Measurements from ENCODE around the gene RABGEF1. TPM values are rescaled to one million over a fixed set of nuclear protein-coding genes. Genes with fewer than 3 reads are reported as not detected.
"Not testable (repeated sequence)": the region's sequence is repeated elsewhere in the genome, so short reads cannot be mapped to it uniquely, and the experiment has no call there.

The RABGEF1 gene
- total RNA-seq, 2 donors from 2014 or later, result 25.3 to 27.1 TPM

DNA sequence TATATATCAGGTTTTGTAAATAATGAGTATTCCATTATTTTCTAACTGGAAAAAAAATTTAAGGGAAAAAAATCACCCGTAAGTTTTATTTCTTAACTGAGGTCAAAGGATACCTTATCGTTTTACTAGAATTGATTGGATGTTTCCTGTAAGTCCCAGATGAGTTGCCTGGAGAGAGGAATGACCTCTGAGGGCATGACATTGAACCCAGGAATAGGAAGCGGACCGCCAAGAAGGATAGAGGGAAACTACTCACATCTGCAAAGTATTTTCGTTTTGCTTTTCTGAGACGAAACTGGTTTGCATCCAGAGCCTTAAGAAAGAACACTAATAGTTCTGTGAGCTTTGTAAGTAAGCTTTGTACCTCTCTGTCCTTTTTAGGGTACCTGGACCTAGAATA is 17.4 kb downstream of the RABGEF1 start:
- DNase-seq, result no peak
- intact Hi-C loops (cut with DNase I, micrococcal nuclease), result no loop called here
- ATAC-seq, result no peak

DNA sequence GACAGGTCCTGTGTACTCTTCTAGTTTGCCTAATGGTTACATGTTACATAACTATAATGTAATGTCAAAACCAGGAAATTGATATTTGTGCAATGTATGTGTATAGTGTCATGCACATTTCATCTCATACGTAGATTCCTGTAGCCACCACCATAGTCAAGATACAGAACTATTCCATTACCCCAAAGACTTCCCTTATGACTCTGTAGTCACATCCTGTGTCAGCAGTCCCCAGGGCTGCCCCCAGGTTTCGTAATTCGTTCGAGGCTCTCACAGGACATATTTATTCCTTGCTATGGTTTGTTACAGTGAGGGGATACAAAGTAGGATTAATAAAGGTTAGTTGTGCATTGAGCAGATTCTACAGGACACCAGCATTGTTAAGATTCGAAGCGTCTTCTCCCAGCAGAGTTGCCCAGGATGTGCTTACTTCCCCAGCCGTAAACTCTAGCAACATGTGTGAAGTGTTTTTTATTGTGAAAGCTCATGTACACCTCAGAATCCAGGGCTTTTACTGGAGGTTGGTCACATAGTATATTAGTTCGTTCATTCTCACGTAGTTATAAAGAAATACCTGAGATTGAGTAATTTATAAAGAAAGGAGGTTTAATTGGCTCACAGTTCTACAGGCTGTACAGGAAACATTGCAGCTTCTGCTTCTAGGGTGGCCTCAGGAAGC is 18.6 kb downstream of the RABGEF1 start:
- DNase-seq (no peak), ATAC-seq (no peak)
- intact Hi-C loops (cut with DNase I, micrococcal nuclease), result no loop called here

GRCh38 chr7:66763183-66763582 is 22.6 kb downstream of the RABGEF1 start:
- ATAC-seq; intact Hi-C loops (cut with DNase I, micrococcal nuclease); DNase-seq: not testable (repeated sequence)

DNA sequence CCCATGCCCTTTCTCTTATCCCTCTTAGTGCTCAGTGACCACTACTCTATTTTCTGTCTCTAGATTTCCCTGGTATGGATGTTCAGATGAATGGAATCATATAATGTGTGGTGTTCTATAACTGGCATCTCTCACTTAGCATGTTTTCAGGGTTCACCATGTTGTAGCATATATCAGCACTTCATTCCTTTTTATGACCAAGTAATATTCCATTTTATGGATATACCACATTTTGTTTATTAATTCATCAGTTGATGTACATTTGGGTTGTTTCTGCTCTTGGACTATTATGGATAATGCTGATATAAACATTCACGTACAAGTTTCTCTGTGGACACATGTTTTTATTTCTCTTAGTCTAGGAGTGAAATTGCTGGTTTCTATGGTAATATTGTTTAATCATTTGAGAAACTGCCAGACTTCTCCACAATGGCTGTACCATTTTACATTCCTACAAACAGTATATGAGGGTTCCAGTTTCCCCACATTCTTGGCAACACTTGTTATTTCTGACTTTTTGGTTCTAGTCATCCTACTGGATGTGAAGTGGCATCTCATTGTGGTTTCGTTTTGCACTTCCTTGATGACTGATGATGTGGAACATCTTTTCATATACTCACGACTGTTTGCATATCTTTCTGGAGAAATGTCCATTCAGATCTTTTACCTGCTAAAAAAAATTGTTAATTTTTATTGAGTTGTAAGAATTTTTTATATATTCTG is 23.3 kb downstream of the RABGEF1 start:
- intact Hi-C loops (cut with DNase I, micrococcal nuclease); DNase-seq; ATAC-seq: not testable (repeated sequence)

GRCh38 chr7:66764905-66765304 is 24.4 kb downstream of the RABGEF1 start:
- intact Hi-C loops (cut with DNase I, micrococcal nuclease); ATAC-seq; DNase-seq: not testable (repeated sequence)

GRCh38 chr7:66765322-66766025 is 24.9 kb downstream of the RABGEF1 start:
- DNase-seq; intact Hi-C loops (cut with DNase I, micrococcal nuclease): not testable (repeated sequence)
- peak; percentile 51 for ATAC-seq

- intact Hi-C loops (cut with DNase I, micrococcal nuclease), result no loop called here
- no peak for DNase-seq
Observed at GRCh38 chr7:66766041-66766440, 25.5 kb downstream of the RABGEF1 start.

DNA sequence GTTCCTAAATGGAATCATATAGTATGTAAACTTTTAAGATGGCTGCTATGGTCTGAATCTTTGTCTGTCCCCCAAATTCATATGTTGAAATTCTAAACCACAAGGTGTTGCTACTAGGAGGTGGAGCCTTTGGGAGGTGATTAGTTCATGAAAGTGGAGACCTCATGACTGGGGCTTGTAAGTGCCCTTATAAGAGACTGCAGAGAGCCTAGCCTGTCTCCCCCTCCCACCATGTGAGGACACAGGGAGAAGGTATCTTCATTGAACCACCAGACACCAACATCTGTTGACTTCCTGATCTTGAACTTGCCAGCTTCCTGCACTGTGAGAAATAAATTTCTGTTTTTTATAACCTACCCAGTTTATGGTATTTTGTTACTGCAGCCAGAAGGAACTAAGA is 27.0 kb downstream of the RABGEF1 start:
- DNase-seq; ATAC-seq; intact Hi-C loops (cut with DNase I, micrococcal nuclease): not testable (repeated sequence)

More at GRCh38 chr7:66766041-66766440, 25.5 kb downstream of the RABGEF1 start:
- ATAC-seq, result no peak

- peak; percentile 35 for ATAC-seq
- intact Hi-C loops (cut with DNase I, micrococcal nuclease), result no loop called here
Observed at GRCh38 chr7:66768865-66769832, 28.6 kb downstream of the RABGEF1 start.

GRCh38 chr7:66769833-66770512 is 29.4 kb downstream of the RABGEF1 start:
- ATAC-seq, result no peak
- DNase-seq, result no peak
- intact Hi-C loops (cut with DNase I, micrococcal nuclease), result no loop called here

More at GRCh38 chr7:66768865-66769832, 28.6 kb downstream of the RABGEF1 start:
- no peak for DNase-seq

DNA sequence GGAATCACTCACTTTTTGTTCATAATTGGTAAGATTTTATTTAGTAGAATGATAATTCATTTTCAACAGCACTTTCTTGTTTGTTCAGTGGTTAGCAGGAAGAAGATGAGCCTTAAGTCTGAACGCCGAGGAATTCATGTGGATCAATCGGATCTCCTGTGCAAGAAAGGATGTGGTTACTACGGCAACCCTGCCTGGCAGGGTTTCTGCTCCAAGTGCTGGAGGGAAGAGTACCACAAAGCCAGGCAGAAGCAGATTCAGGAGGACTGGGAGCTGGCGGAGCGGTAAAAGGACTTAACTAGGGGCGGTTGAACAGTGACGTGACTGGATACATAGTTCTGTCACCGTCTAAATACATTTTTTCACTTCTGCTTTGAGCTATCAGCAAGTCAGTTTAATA is 31.3 kb downstream of the RABGEF1 start:
- intact Hi-C loops (cut with DNase I, micrococcal nuclease), result no loop called here
- ATAC-seq (no peak), DNase-seq (no peak)

DNA sequence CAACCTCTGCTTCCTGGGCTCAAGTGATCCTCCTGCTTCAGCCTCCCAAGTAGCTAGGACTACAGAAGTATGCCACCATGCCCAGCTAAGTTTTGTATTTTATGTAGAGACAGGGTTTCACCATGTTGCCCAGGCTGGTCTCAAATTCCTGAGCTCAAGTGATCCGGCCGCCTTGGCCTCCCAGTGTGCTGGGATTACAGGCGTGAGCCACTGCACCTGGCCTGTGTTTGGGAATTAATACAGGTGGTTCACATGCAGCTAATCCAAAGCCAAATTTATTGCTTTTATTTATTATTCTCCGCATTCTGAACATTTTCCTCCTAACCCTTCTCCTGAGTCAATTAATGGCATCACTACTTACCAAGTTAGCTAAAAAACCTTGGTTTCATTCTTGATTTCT is 33.2 kb downstream of the RABGEF1 start:
- intact Hi-C loops (cut with DNase I, micrococcal nuclease); DNase-seq; ATAC-seq: not testable (repeated sequence)

DNA sequence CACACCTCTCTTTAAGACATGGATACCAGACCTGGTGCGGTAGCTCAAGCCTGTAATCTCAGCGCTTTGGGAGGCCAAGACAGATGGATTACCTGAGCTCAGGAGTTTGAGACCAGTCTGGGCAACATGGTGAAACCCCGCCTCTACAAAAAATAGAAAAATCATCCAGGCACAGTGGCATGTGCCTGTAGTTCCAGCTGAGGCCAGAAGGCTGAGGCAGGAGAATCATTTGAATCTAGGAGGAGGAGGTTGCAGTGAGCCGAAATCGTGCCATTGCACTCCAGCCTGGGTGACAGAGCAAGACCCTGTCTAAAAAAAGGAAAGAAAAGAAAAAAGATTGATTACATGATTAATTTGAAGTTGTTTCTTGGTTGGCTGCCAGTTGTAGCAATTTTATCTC is 35.9 kb downstream of the RABGEF1 start:
- ATAC-seq; DNase-seq; intact Hi-C loops (cut with DNase I, micrococcal nuclease): not testable (repeated sequence)

DNA sequence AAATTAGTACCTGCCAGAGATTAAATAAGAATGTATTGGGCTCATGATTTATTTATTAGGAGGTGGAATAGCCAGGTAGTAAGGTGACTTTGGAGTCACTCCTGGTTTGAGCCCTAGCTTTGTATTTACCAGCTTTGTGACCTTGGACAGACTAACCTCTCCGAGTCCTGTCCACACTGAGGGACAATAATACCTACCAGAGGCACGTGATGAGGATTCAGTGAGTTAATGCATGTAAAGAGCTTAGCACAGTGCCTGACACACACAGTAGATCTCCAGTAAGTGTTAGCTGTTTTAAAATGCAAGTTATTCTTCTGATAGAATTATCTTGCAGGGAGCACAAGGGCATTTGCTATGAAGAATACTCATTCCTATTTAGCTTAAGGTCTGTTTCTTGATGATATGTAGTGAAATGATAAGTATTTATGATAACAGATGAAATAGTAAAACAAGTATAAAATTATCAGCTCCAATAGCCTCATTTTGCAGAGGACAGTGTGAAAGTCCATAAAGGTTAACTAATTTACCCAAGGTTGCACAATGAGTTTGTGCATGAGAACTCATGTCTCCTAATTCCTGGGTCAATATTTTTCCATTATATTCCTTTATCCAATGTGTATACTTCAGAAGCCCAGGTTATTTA is 36.4 kb downstream of the RABGEF1 start:
- intact Hi-C loops (cut with DNase I, micrococcal nuclease), result no loop called here
- DNase-seq (no peak), ATAC-seq (no peak)

DNA sequence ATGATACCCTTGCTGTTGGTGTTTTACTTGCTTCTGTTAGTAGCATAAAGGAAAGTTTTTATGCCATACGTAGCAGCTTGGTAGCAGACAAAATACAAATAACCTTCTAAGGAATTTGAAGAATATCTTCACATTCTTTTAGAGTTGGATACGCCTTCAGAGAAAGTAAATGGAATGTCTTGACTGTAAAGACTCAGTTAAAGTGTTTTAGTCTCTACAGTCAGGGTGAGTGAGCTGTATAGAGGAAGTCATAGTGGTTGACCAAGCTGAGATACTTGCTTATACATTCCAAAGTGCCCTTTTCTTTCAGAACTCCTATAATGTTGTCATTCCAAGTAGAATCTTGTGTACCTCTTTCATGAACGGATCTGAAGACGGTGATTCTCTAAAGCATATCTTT is 37.7 kb downstream of the RABGEF1 start:
- DNase-seq, result no peak
- ATAC-seq, result no peak

DNA sequence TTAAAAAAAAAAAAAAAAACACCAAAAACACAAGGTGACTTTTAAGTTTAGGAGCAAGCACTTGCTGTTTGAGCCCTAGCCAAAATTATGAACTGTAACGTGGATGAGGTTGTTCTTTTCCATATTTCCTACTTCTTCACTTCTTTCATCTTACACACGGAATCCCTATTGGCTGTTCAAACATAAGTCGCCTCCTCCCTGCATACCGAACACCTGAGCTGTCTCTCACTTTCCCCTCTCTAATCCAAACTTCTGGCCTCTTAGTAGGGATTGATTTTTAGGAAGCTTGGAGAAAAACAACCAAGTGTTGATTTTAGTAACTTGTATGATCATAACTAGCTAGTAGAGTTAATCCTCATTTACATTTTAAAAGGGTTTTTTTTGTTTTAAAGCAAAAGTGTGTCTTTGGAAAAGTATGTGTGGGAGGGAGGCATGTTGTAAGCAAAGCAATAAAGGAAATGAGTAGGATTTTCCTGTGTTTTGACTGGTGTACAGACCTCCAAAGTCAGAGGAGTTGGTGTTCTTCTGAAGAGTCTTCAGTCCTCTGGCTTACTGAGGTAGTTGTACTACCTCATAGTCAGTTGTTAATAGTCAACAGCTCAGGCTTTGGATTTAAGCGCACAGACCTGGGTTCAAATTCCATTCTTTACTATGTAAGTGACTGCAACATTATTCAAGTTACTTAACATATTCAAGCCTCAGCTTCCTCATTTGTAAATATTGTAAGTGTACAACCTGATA is 39.3 kb downstream of the RABGEF1 start:
- DNase-seq, result no peak
- intact Hi-C loops (cut with DNase I, micrococcal nuclease), result no loop called here
- no peak for ATAC-seq

More for the DNA sequence above, 37.7 kb downstream of the RABGEF1 start:
- intact Hi-C loops (cut with DNase I, micrococcal nuclease), result no loop called here
